ENCODE results near the gene ST8SIA5.

ST8SIA5 gene

DNA sequence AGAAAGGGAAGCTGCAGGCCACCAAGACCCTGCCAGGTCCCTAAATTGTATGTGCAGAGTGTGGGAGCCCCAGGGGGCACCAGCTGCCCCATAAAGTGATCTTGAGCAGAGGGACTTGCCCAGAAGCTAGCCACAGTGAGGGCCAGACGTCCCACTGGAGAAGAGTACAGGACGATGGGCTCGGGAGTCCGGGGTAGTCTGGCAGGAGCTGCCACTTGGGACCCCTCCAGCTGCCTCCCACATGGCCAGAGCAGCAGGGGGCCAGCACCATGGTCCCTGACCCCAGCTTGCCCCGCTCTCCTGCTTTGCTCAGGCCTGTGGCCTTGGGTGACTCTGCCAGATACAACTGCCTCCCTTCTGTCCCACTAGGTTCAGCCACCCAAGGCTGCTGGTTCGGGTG, 88.2 kb downstream of the ST8SIA5 start:
- DNase-seq (ENCODE audit: low spot score), result no peak

- DNase-seq (ENCODE audit: low spot score), result no peak
Observed at GRCh38 chr18:46668135-46668534, 88.7 kb downstream of the ST8SIA5 start.

- DNase-seq (ENCODE audit: low spot score), result no peak
Observed at GRCh38 chr18:46663539-46663938, 93.3 kb downstream of the ST8SIA5 start.

DNA sequence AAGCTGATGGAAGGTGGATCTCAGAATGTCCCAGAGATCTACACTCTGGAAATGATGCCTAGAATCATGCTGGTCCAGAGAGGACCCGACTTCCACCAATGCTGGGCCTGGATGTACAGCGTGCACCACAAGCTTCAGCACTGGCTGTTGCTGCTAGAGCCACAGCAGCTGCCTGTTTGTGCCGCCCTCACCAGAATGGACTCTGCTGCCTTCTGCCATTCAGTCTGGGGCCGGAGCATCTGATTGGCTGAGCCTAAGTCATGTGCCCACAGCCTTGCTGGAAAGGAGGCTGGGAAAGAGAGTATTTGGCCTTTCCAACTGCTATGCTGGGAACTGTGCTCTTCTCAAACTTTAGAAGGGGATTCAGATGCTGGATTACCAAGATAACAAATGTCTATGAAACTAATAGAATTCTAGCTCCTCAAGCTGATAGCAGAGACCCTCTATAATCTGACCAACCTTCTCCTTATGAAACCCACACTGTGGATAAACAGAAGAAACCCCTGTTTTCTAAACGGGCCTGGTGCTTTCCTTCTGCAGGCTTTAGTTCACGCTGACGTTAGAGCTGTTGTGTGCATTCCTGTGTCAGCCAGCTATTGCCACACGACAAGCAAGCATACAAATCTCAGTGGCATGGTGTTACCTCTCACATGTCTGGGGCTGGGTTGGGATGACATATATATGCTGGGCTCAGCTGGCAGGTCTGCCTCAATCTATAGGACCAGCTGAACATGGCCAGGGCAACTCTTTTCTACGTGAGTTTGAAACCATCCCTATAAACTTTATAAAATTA, 95.7 kb downstream of the ST8SIA5 start:
- no peak for DNase-seq (ENCODE audit: low spot score)

- DNase-seq (ENCODE audit: low spot score), result no peak
Observed at GRCh38 chr18:46659484-46659883, 97.4 kb downstream of the ST8SIA5 start.

DNA sequence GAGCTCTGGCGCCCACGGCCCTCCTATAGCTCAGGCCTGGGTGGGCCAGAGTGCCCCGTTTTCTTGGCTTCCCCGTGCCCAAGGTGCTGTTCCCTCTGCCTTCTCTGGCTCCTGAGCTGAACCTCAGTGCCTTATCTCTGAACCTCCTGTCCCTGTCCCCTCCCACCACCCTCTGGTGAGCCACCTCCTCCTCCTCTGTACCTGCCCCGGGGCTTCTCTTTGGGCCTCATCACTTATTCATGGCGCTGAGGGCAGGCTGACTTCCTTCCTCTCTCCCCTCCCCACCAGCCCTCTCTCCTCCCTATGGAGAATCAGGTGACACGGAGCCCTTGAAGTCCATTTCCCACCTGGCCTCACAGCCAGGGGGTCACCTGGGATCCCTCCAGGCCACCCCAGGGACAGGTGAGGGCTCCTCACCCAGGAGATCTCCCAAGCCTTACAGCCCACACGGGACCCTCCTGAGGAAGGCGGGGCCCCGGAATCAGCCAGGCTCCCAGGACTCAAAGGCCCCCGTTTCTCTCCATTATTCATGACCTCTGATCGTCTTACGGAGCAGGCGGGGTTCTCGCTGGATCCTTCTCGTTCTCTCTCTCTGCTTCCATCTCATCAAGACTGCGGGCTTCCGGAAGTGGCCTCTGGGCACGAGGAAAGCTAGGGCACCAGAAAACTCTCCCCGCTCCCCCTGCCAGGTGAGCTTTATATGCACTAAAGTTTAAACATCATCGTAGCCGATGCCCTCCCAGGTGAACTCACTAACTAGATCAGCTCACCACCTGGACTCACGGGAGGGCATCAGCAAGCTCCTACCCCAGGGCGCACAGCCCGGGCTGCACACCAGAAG, 99.5 kb downstream of the ST8SIA5 start, which contains the start of gene LOXHD1:
TSS of gene LOXHD1 (minus strand) at position 106 of the 841 bp plus-strand sequence. CDS start 187 bp downstream, outside the sequence.
- no peak for DNase-seq (ENCODE audit: low spot score)

DNA sequence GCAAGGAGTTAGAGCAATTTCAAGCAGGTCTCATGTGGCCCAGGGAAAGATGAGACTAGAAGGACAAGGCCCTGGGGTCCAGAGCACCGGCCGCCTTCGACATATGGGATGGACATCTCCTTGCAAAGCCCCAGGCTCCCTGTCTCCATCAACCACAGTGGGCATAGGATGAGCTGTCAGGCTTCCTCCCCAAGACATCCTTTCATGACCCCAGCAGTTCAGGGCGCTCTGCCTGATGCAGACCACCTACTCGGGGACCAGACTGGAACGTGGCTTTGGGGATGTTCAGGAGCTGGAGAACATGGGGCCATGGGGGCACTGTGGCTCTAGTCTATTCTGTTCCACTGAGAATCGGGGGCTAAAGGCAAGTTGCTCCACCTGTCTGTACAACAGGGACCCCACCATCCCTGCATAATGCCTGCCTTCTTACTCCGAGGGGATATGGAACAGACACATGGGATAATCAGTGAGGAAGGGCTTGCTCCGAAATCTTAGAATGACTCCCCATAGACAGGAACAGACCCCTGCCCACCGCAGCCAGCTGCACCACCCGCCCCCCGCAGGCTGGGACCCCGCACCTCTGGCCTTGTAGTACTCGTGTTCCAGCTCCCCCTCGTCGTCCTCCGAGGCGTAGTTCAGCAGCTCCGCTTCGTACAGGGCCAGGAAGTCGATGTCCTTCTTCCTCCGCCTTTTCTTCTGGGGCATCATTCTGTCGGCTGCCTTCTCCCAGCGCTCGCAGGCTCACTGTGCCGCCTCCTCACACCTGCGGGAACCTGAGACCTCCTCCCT, 100.3 kb downstream of the ST8SIA5 start:
- DNase-seq (ENCODE audit: low spot score), result no peak

GRCh38 chr18:46652372-46652771, 104.5 kb downstream of the ST8SIA5 start:
- DNase-seq (ENCODE audit: low spot score), result no peak

- DNase-seq (ENCODE audit: low spot score), result no peak
Observed at GRCh38 chr18:46650681-46651080, 106.2 kb downstream of the ST8SIA5 start.

GRCh38 chr18:46649071-46649862, 107.6 kb downstream of the ST8SIA5 start:
- no peak for DNase-seq (ENCODE audit: low spot score)

DNA sequence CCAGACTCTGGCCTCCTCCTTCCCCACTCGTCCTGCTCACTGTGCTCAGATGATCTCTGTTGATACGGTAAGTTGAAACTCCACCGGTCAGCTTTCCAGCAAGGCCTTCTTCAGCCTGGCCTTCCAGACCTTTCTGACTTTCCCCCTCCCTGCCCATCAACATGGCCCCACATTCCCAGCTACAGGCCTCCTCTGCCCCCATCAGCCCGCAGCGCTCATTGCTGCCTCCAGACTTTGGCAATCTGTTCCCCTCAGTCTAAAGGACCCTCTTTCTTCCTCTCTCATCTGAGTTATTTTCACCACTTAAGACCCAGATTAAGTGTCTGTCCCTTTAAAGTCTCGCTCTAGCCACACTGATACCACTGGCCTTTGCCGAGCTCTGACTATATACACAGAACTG, 110.4 kb downstream of the ST8SIA5 start:
- no peak for DNase-seq (ENCODE audit: low spot score)

- no peak for DNase-seq (ENCODE audit: low spot score)
Observed at GRCh38 chr18:46642561-46642960, 114.3 kb downstream of the ST8SIA5 start.

DNA sequence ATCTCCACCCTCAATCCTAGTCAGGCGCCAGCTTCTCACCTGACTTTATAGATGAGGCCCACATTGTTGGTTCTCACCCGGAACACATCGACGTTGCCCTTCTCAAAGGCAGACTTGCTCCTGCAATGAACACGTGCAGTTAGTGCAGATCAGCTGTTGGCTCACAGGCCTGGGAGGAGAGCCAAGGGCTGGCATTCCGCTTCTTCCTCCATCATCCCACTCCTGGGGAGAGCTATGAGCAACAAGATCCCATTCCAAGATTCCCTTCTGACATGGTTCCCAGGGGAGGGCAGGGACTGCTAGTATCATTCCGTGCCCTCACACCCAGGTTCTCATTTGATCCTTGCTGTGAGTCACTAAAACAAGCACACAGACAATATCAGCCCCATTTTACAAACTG, 114.9 kb downstream of the ST8SIA5 start:
- no peak for DNase-seq (ENCODE audit: low spot score)

- DNase-seq (ENCODE audit: low spot score), result no peak
Observed at GRCh38 chr18:46639386-46639785, 117.5 kb downstream of the ST8SIA5 start.

DNA sequence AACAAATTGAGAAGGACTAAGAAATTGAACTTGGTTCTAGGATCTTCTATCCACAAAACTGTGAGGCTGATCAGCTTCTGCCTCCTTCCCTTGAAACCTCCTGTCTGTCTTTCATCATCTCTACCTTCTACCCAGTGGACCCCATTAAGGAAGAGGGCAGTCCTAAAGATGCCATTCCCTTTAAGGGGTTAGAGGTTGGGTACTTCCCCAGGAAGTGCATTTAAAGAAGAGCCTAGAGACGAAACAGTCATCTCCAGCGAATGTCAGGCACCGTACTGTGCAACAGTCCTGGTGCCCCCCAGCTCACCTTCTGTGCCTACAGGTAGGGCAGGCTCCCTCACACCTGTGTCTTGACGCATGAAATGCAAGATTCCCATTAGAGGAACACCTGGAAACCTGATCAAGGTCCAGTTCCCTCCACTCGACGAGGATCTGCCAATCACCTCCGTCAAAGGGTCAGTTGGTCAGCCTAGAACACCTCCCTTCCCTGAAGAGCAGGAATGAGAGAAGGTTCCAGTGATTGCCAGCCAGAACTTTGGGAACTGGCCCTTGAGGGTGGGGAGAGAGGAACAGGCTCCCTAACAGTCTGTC, 120.7 kb downstream of the ST8SIA5 start:
- no peak for DNase-seq (ENCODE audit: low spot score)

DNA sequence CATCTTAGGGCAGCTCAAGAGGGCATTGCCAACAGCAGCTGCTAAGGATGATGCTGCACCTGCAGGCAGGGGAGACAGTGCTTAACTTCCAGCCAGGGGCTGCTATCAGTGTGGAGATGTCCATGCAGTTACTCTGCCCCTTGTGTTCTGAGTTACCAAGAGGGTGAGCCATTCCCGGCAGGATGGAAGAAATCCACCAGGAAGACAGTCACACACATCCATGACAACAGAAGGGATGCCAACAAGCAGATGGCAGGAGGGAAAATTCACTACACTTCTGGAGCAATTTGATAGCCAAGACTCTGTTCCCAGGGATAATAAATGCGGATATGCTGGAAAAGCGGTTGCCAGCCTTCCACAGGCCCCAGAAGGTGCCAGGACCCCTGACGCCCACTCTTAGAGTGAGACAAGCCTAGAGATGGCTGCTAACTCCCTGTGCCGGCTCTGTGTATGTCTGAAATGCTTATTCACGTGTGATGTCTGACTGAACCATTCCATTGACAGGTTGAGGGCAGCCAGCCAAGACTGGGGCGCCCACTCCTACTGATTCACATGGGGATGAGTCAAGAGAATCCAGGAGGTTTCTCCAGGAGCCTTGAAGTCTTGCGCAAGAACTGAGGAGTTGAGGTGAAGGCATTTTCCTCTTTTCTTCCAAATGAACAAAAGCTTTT, 124.3 kb downstream of the ST8SIA5 start:
- no peak for DNase-seq (ENCODE audit: low spot score)

GRCh38 chr18:46630991-46631390, 125.9 kb downstream of the ST8SIA5 start:
- no peak for DNase-seq (ENCODE audit: low spot score)

GRCh38 chr18:46630160-46630559, 126.7 kb downstream of the ST8SIA5 start:
- no peak for DNase-seq (ENCODE audit: low spot score)

- no peak for DNase-seq (ENCODE audit: low spot score)
Observed at GRCh38 chr18:46629361-46629760, 127.5 kb downstream of the ST8SIA5 start.

- no peak for DNase-seq (ENCODE audit: low spot score)
Observed at GRCh38 chr18:46628206-46628605, 128.6 kb downstream of the ST8SIA5 start.

DNA sequence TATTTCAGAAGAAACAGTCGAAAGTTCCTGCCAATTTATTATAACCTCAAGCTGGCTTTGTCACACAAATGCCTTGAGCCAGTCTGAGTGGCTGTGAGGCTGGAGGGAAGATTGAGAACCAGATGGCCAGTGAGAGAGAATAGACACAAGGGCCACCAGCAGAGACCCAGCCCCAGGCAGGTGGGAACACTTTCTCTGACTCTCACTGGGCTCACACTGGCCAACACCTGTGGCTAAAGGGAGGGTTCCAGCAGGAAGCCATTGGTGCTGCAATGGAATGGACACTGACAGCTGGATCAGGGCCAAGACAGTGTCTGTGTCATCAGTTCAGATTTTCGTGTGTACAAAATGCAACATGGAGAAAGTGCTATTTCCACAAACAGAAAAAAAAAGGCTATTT, 129.7 kb downstream of the ST8SIA5 start:
- no peak for DNase-seq (ENCODE audit: low spot score)

Data from NAMALWA (cell line).